HG02798 (cell line): ENCODE data around the gene KCNG2.

ENCODE experiments used
- ATAC-seq: cut with Tn5 transposase; IDR thresholded peaks from one replicate; pipeline ENCODE4 v1.9.1; 2021; ENCODE audit warnings: mild to moderate bottlenecking; ENCODE audit not compliant: unreplicated experiment, poor library complexity

Gene KCNG2

DNA sequence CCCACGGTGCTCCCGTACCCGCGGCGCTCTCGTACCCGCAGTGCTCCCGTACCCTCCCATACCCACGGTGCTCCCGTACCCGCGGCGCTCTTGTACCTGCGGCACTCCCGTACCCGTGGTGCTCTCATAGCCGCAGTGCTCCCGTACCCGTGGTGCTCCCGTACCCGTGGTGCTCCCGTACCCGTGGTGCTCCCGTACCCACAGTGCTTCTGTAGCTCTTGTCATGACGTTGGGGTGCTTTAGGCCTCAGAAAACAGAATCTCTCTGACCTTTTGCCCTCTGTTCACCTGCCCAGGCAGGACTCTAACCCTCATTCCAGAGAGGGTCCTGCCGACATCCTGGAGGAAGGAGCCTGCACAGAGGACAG lies 118.4 kb downstream of the KCNG2 start:
- no peak for ATAC-seq

DNA sequence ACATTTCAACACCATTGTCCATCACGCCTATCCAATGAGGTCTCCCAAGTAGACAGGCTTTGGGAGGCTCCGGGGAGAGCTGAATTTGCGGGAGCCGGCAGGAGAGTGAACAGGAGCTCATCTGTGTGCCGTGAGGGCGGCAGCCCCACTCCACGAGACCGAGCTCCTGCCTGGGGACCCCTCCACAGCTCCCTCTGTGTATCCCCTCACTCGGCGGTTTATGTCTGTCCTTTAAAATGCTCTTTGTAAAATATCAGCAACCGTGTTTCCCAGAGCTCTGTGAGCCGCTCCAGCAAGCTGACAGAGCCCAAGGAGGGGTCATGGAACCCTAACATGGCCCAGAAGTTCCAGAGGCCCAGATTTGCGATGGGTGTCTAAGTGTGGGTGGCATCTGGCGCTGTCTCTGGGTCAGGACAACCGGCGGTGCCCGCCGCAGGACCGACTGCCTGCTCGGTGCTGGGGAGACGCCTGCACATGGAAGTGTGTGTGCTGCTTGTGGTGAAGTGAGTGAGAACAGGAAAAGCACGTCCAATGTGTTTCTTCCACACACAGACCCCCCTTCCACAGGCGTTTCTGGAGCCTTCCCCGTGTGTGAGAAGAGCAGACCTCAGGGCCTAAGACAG lies 118.9 kb downstream of the KCNG2 start:
- ATAC-seq, result no peak

DNA sequence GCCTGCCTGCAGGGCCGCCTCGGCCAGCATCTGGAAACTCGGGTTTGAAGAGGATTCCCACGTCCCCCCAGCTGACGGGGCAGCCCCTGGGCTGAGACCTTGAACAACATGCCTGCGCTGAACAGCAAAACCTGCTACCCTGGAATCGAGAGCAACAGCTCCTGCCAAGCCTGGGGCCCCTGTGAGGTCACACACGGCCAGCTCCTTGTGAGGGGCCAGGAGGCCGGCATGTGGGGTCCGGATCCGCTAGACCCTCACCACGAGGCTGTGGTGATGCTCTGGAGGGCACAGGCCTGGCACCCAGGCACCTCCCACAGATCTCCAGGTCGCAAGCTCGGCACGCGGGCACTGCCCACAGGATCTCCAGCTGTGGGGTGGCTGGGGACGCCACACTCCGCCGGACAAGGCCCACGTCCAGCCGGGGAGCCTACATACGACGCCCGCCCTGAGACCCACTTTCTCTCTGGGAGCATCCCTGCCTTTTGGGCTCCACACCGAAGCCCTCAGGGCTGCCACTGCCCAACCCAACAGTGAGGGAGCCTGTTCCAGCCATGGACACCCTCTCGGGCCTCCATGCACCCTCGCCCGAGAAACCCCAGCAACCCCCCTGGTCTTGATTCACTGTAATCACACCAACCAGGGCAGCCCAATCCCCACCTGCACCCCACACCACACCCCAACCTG lies 119.6 kb downstream of the KCNG2 start:
- ATAC-seq, result no peak

DNA sequence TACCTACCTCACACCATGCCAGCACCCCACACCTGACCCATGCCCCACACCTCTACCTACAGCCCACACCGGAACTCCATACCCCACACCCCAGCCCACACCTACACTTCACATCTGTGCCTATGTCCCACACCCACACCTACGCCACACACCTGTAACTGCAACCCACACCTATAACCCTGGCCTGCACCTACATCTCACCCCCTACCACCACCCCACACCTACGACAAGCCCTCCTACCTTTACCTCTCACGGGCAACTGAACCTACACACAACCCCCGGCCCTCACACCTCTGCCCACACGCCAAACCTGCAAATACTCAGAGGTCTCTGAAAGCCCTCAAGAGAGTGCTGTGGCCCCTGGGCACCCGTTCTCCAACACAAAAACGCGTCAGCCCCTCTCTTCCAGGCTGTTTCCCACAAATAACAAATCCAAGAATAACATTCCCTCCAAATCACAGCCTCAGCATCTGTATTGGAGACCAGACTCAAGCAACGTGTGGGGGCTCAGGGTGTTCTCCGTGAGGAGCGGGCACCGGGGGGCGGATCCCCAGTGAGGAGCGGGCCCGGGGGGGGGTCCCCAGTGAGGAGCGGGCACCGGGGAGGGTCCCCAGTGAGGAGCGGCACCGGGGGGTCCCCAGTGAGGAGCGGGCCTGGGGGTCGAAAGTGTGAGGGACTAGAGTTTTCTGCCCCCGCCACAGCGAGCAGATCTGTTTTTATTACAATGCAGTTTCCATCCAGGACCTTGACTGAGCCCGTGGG lies 120.3 kb downstream of the KCNG2 start:
- no peak for ATAC-seq

DNA sequence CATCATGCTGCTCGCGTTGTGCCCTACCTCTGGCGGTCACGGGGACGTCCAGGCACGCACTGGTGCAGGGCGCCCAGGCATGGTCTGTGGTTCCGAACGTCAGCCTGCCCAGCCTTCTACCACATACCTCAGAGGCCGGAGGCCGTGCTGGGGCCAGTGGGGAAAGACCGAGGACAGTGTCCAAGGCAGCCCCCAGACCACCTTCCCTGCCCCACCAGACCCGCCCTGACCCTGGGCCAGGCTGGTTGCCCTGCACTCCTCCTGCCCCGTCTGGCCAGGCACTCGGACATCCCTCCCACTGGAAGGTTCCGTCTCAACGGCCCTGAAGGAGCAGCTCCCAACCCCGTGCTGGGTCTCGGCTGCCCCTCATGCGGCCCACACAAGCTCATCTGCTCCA lies 120.9 kb downstream of the KCNG2 start:
- ATAC-seq, result no peak

DNA sequence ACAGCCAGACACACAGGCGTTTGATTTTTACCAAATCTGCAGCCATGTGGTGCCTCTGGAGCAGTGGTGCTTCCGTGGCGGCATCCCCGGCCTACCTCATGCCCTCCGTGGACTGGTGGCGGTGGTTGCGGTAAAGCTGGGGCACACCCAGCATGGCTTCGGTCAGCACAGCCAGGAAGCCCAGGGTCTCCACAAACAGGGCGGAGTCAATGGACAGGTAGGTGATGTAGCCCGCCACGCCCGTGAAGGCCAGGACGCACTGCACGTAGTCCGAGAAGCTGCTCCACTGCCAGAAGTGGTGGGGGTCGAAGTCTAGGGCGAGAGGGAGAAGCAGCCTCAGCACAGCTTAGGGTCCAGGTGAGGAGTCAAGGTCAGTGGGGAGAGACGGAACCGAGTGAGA lies 121.4 kb downstream of the KCNG2 start:
- no peak for ATAC-seq

DNA sequence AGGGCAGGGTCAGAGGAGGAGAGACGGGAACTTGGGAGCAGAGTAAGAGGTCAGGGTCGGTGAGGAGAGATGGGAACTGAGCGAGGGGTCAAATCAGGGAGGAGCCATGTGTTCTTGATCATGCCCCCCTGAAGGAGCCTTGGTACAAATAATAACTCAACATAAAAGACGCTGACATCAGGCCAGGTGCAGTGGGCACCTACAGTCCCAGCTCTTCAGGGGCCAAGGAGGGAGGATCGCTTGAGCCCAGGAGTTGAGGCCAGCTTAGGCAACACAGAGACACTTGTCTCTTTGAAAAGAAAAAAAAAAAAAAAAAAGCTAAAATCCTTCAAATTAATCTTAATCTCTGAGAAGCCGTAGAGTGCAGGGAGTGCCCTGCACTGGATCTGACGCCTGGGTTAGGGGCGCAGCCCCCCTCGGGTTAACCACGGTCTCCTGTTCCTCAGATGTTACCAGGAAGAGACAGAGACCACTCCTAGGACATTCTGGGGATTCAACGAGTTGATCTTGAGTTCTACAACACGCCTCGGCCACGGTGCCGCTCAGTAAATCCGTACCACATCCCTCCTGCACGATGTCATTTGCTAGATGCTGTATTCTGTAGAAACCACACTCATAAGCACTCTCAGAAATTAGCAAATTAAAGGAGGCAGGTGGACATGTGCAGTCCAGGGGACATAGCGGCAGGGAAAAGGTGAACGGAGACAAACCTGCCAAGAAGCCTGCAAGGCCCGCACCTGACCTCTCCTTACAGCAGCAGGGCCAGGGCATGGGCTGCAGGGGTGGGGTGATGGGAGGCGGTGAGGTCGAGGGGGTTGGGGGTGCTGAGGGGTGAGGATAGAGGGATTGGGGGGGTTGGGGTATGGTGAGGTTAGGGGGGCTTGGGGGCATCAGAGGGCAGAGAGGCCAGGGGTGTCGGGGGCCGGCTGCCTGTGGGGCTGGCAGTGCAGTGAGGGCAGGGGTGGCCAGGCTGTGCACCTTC lies 124.5 kb downstream of the KCNG2 start:
- ATAC-seq, result no peak

DNA sequence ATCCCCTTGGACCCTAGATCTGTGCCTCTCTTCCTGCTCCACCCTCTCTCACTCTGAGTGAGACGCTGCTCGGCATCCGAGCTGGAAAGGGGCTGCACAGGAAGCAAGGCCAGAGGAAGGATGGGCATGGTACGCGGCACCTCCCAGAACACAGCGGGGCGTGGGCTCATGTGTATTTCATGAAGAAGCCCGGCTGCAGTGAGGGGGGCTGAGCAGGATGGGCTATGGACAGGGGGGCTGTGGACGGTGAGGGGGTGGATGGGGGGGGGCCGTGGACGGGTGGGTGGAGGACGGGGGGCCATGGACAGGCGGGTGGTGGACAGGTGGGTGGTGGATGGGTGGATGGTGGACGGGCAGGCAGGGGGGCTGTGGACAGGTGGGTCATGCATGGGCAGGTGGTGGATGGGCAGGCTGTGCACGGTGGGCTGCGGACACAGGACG lies 125.3 kb downstream of the KCNG2 start:
- no peak for ATAC-seq

DNA sequence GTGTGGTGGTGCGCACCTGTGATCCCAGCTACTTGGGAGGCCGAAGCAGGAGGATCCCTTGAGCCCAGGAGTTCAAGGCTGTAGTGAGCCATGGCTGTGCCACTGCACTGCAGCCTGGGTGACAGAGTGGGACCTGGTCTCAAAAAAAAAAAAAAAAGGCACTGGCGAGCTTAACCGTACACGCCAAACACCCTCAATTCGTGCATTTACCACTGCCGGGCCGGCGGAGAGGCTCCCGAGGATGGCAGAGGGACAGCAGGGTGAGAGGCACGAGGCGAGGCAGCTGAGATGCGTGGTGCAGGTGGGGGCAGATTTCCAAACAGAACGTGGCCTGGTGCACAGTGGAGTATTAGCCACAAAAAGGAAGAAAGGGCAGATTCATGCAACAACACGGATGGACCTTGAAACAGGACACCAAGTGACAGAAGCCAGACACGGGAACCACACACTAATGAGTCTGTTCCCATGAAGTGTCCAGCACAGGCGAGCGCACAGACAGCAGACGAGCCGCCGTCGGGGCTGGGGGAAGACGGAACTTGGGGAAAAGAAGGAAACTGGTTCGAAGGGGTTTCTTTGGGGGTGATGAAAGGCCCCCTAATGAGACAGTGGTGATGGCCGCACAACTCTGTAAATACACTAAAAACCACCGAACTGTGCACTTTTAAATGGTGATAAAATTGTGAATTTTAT lies 126.3 kb downstream of the KCNG2 start:
- no peak for ATAC-seq

DNA sequence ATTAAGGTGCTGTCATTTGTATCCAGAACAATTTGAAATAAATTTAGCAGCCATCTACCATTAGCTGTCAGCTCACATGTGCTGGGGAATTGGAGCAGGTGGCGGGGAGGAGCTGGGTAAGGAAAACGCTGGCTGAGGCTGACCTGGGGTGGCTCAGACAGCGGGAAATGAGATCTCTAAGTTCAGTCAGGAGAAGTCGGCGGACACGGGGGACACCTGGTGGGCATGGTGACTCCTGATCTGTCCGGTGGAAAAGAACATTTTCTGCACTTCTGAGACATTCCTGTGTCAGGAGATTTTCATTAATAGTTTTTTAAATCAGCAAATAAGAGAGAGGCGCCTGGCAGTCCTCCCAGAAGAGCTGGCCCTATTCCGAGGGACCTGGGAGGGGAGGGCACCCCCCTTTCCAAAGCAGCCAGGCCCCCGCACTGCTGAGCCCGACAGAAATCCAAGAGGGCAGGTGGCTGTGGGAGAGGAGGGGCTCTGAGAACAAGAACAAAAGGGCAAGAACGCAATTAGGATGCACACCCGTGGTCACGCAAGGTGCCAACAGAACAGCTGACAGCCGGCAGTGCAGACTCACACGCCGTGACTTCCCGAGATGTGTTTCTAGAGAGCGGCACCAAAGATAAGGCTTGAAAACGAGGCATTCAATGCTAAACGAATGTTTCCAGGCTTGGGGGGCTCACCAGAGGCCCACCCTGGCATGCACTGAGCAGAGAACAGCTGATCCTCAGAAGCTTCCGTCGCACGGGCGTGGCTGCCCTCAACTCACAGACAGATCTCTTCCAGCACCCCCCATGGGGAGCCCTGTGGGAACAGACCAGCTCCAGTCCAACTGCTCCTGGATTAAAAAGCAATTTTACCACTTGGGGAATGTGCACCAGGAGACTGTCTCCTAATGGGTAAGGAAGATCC lies 127.3 kb downstream of the KCNG2 start:
- ATAC-seq, result no peak

DNA sequence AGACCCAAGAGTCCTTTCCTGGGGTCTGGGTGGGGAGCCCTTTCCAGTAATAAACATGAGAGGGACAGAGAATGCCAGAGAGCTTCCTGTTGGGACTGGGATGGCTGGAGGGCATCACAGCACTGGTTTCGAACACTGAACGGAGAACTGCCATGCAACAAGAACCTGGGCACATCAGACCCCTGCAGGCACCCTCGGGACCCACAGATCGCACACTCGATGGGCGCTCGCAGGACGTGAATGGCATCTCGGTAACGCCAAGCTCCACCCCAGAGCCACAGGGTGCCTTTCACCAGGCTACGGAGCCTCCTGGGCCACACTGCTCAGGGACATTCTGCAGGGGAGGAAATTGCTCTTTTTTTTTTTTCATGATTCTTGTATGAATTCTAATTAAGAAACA lies 128.6 kb downstream of the KCNG2 start:
- ATAC-seq, result no peak

DNA sequence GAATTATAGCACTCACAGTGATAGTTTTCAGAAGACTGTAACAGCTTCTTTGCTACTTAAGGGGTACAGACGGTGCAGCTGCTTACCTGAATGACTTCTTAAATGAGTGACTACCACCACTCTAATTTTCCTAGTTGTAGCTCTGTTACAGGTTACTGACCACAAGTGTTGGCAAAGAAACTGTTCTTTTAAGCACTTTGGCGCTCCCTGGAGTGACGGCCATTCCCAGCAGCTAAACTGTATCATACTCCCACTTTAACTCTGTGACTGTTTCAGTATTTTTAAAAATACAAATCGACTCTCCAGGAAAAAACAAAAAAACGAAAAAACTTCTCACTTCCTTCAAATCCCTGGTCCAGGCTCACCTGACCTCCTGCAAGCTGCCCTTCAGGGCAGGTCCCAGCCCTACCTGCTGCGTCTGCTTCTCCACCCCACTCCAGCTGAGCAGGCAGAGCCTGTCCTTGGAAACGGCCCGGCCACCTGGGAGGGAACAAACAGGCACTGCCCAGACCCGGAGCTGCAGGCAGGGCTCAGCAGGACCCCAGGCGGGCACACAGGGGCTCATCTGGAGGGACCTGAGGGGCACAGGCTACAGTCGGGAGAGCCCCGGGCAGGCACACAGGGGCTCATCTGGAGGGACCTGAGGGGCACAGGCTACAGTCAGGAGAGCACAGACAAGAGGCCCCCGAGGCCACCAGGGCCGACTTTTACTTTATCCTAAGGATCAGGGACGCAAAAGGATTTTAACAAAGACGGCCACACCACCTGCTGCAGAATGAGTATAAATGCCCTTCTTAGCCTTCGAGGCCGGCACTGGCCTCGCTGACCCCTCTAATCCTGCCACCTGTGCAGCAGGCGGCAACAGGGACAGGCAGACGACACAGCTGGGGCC lies 129.2 kb downstream of the KCNG2 start:
- ATAC-seq, result no peak

DNA sequence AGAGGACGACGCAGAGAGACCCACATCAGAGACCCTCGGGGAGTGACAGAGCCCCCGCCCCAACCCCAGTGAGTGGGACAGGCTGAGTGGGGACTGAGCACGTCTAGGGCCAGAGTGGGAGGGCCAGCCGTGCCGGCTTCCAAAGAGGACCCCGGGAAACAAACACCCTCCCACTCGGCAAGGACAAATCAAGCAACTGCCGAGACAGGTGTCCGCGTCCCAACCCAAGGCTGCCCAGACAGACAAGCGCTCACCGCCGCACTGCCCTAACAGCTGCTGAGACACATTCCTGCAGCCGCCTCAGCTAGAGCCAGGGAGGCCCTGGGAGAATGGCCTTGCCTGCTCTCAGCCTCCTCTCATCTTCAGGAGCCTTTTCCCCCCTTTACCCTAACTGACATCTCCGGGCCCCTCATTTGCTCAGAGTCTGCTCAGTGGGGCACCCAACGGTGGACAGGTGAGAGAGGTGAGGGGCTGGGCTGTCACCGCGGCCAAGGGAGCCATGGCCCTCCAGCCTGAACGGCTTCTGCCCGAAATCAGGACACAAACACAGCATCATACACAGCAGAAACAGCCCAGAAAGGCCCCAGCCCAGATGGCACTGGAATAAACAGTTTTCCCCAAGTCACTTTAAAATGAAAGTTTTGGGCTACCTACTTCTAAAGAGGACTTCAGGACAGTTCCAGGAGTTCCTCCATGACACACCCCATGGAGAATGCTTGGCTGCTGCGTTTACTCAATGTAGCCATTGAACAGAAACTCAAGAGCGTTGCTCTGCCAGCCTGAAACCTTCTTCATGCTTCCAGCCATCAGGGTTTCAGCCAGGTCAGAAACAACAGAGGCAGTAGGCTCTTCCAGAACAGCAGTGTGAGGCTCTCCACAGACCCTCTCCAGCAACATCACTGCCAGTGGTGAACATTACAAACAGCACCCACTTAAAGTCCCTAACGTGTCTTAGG lies 130.1 kb downstream of the KCNG2 start:
- ATAC-seq, result no peak

DNA sequence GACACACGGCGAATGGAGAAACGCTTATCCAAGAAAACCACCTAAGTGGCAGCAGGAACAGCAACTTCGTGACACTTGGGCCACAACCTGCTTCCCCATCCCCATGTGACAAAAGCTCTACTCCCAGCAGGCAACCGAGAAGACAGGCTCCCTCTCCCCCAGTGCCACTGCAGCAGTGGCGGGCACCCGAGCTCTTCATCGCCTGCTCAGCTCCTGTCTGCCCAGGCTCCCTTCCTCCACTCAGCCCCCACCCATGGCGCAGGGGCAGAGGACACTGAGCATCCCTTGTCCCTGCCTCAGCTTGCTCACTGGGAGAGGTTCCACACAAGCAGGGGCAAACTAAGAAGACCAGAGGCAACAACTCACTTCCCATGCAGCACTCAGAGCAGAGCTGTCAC lies 130.8 kb downstream of the KCNG2 start:
- no peak for ATAC-seq

DNA sequence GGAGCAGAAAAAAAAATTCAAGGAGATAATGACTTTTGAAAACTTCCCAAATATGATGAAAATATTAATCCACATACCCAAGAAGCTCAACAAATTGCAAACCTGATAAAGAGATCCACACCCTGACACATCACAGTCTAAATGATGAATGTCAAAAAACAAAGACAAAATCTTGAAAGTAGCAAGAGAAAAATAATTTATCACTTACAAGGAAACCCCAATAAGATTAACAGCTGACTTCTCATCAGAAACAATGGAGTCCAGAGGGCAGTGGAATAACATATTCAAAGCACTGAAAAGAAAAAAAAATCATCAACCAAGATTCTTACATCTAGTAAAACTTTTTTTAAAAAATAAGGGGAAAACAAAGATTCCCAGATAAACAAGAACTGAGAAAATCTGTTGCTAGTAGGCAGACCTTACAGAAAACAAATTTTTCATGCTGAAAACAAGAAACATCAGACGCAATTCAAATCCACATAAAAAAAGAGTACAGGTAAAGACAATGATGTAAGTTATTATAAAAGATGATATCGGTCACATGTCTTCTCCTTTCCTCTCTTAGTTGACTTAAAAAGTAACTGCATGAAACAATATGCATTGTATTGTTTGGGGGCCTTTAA lies 132.4 kb downstream of the KCNG2 start:
- ATAC-seq, result no peak

DNA sequence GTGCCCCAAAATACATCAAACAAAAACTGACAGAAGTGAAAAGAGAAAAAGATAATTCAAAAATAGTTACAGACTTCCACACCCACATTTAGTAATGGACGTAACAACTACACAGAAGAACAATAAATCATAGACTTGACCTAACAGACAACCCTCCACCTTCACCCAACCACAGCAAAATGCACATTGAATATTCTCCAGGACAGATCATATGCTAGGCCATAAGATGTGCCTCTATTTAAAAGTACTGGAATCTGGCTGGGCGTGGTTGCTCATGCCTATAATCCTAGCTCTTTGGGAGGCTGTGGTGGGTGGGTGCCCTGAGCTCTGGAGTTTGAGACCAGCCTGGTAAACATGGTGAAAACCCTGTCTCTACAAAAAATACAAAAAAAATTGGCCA lies 133.7 kb downstream of the KCNG2 start:
- no peak for ATAC-seq
